GM21576 (cell line): Measurements from ENCODE around the gene VOPP1.
"Not testable (repeated sequence)": the region's sequence is repeated elsewhere in the genome, so short reads cannot be mapped to it uniquely, and the experiment has no call there.

Experiments used
- ATAC-seq: cut with Tn5 transposase; IDR thresholded peaks from one replicate; pipeline ENCODE4 v1.9.1; 2021; ENCODE audit warnings: mild to moderate bottlenecking, moderate library complexity; ENCODE audit not compliant: unreplicated experiment

VOPP1 gene

GRCh38 chr7:55472406-55472805 is 99.9 kb downstream of the VOPP1 start:
- not testable (repeated sequence) for ATAC-seq

DNA sequence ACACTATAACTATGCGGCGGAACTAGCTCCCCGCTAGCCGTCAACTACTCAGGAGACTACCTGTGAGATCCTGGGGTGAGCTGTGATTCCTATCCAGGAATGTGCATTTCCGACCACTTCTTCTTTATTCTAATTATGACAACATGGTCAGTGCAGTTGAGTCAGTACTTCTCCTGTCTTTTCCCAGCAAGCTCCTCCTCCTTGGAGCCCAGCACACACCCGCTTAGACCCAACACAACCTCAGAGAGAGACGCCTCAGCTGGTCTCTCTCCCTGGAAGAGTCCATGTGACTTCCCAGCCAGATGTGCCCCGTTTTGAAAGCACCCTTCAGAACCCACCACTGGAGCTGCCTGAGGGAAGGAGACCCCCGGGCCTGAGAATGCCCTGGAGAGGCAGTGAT is 100.7 kb downstream of the VOPP1 start:
- not testable (repeated sequence) for ATAC-seq

- ATAC-seq: no peak
Measured at GRCh38 chr7:55470261-55470660, 102.0 kb downstream of the VOPP1 start.

GRCh38 chr7:55469721-55470120 is 102.6 kb downstream of the VOPP1 start:
- ATAC-seq: no peak

DNA sequence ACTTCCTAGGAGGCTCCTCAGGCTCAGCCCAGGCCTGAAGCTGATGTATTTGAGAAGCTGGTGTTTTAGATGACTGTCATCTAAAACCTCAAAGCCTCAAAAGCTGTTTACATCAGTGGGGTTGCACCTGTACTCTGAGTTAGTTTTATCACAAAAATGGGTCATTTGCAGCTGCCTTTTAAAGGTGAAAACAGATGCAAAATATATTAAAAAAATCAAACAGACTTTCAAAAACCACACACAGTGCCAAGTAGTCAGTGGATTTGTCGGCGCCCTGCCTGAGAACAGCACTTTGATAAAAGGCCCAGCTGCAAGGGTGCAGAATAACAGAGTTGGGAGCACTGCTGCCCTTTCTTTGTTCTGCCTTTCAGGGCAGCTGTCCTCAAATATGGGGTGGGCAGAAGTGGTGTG is 103.0 kb downstream of the VOPP1 start:
- ATAC-seq: no peak

GRCh38 chr7:55468495-55468894 is 103.8 kb downstream of the VOPP1 start:
- no peak for ATAC-seq

GRCh38 chr7:55467047-55467593 is 105.2 kb downstream of the VOPP1 start:
- no peak for ATAC-seq

- no peak for ATAC-seq
Measured at GRCh38 chr7:55465691-55466090, 106.6 kb downstream of the VOPP1 start.

- no peak for ATAC-seq
Measured at GRCh38 chr7:55464422-55464821, 107.9 kb downstream of the VOPP1 start.

- ATAC-seq: no peak
Measured at GRCh38 chr7:55463686-55464262, 108.5 kb downstream of the VOPP1 start.

DNA sequence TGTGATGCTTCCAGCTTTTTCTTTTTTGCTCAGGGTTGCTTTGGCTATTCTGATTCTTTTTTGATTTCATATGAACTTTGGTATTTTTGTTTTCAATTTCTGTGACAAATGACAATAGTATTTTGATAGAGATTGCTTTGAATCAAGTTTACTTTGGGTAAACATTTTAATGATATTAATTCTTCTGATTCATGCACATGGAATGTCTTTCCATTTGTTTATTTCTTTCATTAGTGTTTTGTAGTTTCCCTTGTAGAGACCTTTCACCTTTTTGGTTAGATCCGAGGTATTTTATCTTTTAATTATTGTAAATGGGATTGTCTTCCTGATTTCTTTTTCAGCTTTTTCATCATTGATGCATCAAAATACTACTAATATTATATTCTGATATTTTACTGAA is 114.0 kb downstream of the VOPP1 start:
- no peak for ATAC-seq

DNA sequence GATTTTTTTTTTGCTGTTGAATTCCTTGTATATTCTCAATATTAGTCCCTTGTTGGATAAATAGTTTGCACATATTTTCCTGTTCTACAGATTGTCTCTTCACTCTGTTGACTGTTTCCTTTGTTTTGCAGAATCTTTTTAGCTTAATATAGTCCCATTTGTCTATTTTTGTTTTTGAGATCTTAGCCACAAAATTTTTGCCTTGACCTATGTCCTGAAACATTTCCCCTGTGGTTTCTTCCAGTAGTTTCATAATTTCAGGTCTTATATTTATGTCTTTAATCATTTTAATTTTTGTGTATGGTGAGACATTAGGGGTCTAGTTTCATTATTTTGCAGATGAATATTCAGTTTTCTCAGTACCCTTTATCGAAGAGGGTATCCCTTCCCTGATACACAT is 114.5 kb downstream of the VOPP1 start:
- ATAC-seq: no peak

DNA sequence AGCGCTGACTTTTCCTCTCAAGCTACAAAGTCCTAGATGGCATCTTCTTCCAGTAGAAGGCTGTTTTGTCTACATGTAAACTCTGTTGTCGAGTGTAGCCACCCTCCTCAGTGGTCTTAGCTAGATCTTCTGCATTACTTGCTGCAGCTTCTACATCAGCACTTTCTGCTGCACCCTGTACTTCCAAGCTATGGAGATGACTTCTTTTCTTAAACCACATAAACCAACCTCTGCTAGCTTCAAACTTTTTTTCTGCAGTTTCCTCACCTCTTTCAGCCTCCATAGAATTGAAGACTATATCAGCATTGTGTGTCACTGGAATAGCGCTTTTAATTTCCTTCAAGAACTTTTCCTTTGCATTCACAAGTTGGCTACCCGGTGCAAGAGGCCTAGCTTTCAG is 119.3 kb downstream of the VOPP1 start:
- no peak for ATAC-seq

DNA sequence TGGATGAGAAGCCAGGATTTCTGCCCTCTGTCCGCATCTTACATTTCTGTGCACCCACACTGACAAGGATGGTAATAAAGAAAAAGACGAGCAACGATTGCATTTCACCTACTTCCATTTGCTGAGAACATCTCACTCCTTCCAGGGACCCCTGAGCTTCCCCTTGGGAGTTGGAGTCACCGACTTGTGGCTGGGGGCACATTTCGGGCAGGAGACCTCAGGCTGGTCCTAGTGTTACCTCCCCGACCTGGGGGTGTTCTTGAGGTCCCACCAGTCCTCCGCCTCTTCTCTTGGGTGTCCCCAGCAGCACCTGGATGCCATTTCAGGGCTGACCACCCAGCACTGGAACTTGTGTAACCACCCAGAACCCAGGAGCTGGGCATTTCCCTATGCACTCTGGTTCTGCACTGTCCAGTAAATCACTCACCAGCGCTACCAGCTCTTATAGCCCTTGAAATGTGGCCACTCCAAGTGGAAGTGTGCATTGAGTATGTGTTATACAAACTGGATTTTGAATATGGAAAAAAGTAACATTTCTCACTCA is 122.2 kb downstream of the VOPP1 start:
- no peak for ATAC-seq

- no peak for ATAC-seq
Measured at GRCh38 chr7:55449205-55449991, 122.9 kb downstream of the VOPP1 start.

DNA sequence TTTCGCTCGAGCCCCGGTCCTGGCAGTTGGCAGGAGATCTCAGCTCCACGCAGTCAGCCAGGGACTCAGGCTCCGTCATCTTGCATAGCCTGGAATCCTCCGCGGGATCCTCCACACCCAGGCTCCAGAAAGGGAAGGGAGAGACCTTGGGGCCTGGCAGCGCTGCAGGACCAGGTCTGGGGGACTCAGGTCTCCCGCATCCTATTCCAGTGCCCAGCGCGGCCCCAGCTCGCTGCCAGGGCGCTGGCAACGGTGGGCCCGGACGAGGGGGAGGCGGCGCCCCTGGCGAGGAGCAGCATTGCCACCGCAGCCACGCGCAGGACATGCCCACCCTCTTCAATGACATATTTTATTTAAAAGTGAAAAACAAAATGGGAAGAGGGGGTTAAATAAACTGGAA is 123.8 kb downstream of the VOPP1 start:
- no peak for ATAC-seq

GRCh38 chr7:55444786-55445185 is 127.5 kb downstream of the VOPP1 start:
- no peak for ATAC-seq

DNA sequence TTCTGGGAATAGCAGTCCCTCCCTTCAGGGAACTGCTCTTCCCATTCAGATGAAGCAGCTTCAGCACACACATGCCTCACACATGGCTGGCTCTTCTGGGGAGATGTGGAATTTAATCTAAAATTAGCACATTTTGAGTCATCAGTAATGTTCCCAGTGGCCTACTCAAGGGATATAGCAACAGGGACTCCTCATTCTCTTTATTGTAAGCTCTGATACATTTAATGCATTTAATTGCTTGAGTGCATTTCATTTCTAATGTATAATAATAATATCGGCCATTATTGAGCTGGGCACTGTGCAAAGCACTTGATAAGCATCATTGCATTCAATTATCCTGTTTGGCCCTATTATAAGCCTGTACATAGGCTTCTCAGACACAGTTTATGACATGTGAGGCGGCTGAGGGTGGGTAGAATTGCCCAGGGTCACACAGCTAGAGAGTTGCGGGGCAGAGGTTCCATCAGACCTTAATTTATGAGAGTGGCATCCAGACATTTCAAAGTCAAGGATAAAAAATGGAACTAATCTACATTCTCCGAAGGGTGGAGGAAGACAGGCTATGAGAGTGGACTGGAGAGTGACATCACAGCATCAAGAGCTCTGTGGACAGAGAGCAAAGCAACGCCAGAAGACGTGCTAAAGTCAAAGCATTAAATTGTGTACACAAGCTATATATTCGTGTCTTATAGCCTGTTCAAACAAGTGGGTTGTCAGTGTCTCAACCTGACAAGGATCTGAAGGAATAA is 130.4 kb downstream of the VOPP1 start:
- no peak for ATAC-seq

DNA sequence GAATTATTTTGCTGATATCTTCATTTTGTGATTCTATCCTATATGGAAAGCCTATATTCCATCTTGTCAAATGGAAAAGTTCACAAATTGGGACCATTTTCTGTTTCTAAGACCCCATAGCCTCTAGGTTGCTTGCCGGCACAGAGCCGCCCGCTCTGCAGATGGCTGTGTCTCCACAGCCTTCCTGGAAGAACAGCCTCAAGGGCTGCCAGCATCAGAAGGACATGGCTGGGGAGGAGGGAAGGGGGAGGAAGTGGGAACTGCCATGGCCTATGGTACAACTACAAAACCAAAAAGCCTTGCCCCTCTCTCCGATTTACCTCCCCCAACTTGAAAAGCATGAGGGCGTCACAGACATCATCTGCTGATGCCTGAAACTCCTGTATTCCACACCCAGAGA is 131.3 kb downstream of the VOPP1 start:
- no peak for ATAC-seq

DNA sequence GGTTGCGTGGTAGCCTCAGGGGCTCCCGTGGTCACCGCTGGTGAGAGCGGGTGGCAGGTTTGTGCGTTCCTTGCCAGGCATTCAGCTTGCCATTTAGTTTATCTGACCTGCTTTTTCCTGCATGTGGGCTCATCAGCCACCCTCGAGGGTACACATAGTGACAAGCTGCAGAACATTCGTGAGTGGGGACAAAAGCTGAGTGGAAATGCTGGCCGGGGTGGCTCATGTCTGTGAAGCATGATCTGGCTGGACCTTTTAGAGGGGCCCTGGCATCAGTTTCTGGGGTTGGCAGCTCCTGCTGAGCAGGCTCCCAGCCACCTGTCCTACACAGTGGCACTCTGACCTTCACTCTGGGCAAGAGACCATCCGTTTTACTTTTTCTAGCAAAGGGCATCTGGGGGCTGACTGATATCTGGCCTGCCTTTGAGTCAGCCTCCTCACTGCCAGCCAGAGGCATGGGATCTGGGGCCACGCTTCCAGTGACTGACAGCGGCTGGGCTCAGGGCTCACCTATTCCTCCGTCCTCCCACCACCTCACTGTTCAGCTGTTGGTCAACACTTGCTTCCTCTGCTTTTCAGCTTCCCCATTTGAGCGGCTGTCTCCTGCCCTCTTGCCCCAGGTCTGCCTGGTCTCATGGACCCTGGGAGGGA is 132.1 kb downstream of the VOPP1 start:
- no peak for ATAC-seq

DNA sequence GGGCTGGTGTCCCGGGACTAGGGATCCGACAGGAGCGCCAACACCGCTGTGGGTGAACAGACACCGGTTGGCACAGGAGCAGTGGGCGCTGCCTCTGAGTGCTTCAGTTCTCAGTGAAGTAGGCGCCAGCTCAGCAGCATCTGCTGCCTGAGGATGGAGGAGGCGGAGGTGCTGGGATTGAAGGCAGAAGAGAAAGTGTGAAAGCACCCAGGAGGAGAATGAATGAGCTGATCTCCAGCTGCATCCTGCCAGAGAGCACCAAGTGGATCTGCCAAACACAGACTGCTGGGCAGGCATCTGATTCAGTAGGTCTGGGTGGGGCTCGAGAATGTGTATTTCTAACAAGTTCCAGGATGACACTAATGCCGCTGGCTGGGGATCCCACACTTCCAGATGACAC is 132.7 kb downstream of the VOPP1 start:
- ATAC-seq: no peak
